Measurements from ENCODE around the gene SLC5A6.

The SLC5A6 gene

DNA sequence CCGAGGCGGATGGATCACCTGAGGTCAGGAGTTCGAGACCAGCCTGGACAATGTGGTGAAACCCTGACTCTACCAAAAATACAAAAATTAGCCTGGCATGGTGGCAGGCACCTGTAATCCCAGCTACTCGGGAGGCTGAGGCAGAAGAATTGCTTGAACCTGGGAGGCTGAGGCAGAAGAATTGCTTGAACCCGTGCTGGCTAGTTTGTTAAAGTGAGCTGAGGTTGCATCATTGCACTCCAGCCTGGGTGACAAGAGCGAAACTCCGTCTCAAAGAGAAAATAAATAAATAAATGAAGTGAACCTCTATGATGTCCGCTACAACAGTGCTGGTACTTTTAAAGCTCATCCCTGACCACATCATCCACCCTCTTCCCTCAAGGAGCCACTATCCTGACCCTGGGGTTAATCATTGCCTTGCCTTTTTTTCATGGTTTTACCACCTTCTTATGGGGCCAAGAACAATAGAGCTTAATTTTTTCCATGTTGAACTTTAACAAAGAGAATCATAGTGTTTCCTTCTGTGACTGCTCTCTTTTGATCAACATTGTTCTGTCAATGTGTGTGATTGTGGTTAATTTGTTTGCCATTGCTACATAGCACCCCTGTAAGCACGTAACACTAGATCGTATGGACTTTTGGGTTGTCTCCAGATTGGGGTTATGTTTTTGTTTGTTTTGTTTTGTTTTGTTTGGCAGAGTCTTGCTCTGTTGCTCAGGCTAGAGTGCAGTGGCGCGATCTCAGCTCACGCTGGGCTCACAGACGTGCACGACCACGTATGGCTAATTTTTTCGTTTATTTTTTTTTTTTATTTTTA lies 17.3 kb downstream of the SLC5A6 start:
- TF ChIP-seq, protein P1, sequence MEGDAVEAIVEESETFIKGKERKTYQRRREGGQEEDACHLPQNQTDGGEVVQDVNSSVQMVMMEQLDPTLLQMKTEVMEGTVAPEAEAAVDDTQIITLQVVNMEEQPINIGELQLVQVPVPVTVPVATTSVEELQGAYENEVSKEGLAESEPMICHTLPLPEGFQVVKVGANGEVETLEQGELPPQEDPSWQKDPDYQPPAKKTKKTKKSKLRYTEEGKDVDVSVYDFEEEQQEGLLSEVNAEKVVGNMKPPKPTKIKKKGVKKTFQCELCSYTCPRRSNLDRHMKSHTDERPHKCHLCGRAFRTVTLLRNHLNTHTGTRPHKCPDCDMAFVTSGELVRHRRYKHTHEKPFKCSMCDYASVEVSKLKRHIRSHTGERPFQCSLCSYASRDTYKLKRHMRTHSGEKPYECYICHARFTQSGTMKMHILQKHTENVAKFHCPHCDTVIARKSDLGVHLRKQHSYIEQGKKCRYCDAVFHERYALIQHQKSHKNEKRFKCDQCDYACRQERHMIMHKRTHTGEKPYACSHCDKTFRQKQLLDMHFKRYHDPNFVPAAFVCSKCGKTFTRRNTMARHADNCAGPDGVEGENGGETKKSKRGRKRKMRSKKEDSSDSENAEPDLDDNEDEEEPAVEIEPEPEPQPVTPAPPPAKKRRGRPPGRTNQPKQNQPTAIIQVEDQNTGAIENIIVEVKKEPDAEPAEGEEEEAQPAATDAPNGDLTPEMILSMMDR (IDR thresholded peaks at IDR 0.05; ENCODE audit: low read depth, low read length), result no peak
- H3K4me3 ChIP-seq (ENCODE audit: low read depth, low read length), result no peak overlapping the region

- no peak overlapping the region for H3K4me3 ChIP-seq (ENCODE audit: low read depth, low read length)
- TF ChIP-seq, protein P1 (IDR thresholded peaks at IDR 0.05; ENCODE audit: low read depth, low read length), result peak; percentile 62
These were observed 20.8 kb downstream of the SLC5A6 start for GRCh38 chr2:27191070-27191829.

- TF ChIP-seq, protein P1 (IDR thresholded peaks at IDR 0.05; ENCODE audit: low read depth, low read length), result no peak
- no peak overlapping the region for H3K4me3 ChIP-seq (ENCODE audit: low read depth, low read length)
These were observed 22.1 kb downstream of the SLC5A6 start for GRCh38 chr2:27189989-27190388.

GRCh38 chr2:27186613-27187345 lies 25.3 kb downstream of the SLC5A6 start:
- H3K4me3 ChIP-seq (ENCODE audit: low read depth, low read length), result no peak overlapping the region
- TF ChIP-seq, protein P1 (IDR thresholded peaks at IDR 0.05; ENCODE audit: low read depth, low read length), result no peak

- no peak overlapping the region for H3K4me3 ChIP-seq (ENCODE audit: low read depth, low read length)
- TF ChIP-seq, protein P1 (IDR thresholded peaks at IDR 0.05; ENCODE audit: low read depth, low read length), result no peak
These were observed 26.6 kb downstream of the SLC5A6 start for GRCh38 chr2:27185331-27186026.

- TF ChIP-seq, protein P1 (IDR thresholded peaks at IDR 0.05; ENCODE audit: low read depth, low read length), result no peak
These were observed 28.0 kb downstream of the SLC5A6 start for GRCh38 chr2:27184115-27184514.

More at GRCh38 chr2:27184115-27184514, 28.0 kb downstream of the SLC5A6 start:
- H3K4me3 ChIP-seq (ENCODE audit: low read depth, low read length), result no peak overlapping the region
